NCI-H2029 (cell line): ENCODE results near the gene ST3GAL3.
A peak's percentile ranks its signal among the peaks of the same experiment; 100 is the strongest.

ENCODE experiments used
- DNase-seq: peaks from one replicate; lab custom pipeline; 2025; lab: John Stamatoyannopoulos, UW

The ST3GAL3 gene

DNA sequence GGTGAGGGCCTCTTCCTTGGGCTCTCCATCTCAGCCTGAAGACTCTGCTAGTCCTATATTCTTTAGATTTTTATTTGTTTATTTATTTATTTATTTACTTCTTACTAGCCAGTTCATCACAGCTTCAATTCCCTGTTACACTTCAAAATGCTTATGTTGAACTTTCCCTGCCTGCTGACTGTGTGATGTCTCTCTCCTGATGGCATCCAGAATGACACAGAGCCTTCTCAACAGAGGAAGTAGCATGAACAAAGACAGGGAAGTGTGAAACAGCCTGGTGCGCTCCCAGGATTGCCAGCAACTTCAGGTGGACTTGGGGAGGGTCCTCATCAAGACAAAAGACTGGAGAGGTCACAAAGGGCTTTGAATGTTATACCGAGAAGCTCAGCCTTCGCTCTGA, 235.1 kb downstream of the ST3GAL3 start:
- DNase-seq, result no peak

DNA sequence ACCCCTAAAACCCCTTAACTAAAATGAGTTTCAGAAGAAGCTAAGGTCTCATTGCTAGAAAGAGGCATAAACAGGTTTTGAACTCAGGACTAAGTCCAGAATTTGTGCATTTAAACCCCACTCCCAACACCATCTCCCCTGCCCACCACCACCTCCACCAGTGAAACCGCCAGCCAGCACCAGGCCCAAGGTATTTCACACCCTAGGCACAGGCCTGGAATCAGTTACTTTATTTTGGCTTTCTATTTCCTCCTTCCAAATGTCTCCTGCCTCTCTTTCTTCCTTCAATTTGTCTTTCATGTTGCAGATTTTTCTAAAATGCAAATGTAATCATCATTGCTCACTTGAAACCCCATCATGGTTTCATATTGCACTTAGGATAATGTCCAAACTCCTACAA, 237.5 kb downstream of the ST3GAL3 start:
- no peak for DNase-seq

DNA sequence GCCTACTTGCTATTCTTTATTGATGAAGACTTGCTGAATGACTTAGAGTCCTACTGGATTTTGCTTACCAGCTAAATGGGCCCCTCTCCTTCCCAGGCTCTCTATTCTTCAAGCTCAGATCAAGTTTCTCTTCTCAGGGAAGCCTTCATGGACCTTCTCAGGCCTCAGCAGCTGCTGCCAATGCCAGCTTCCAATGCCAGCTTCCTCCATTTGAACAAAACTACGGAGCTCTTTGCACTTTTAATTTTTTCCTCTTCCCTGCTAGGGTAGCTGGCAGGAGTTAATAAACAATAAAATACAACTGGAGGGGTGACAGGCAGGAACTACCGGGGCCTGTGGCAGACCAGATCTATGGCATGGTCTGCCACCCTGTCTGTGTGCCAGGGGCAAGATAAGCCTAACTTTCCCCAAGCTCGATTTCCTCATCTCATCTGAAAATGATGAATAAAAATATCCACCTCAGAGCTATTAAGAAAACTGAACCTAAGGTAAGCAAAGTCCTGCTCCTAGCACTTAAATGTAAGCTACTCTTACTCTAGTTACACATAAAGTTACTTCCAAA, 238.4 kb downstream of the ST3GAL3 start:
- DNase-seq, result no peak

DNA sequence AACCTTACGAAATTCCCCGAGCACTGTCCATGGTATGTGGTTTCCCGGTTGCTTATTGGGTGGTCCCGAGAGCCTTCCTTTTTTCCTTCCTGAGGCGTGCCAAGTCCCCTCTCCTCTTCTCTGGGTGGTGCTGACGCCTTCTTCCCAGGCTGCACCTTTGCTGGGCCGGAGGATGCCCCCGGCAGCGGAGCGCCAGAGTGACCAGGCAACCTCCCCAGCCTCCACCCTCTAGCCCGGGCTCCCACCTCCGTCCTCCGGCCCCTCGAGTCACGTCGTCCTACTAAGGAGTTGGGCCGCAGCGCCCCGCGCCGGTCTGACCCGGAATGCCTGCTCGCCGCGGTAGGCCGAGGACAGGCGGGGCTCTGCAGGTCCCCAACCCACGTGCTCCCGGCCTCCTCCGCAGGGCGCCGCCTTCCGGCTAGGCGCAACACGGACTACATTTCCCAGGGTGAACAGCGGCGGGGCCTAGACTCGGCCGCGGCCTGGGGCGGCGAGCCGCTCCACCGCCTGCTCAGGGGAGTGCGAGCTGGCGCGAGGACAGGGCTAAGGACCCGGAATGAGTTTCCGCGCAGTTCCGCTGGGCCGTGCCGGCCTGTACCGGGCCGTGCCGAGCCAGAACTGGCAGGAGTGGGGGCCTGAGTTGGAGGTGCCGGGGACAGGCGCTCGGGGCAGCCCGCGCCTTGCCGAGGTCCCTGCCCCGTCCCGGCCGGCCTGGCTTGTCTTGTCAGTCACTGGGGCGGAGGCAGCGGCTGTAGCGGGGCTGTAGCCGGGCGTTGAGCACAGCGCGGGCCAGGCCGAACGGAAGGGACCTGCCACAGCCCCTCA, 239.1 kb downstream of the ST3GAL3 start, which contains the start of gene IPO13:
TSS of gene IPO13 (plus strand) at position 715 of the 825 bp plus-strand sequence. CDS start 651 bp downstream, outside the sequence.
- DNase-seq, result peak; percentile 99

DNA sequence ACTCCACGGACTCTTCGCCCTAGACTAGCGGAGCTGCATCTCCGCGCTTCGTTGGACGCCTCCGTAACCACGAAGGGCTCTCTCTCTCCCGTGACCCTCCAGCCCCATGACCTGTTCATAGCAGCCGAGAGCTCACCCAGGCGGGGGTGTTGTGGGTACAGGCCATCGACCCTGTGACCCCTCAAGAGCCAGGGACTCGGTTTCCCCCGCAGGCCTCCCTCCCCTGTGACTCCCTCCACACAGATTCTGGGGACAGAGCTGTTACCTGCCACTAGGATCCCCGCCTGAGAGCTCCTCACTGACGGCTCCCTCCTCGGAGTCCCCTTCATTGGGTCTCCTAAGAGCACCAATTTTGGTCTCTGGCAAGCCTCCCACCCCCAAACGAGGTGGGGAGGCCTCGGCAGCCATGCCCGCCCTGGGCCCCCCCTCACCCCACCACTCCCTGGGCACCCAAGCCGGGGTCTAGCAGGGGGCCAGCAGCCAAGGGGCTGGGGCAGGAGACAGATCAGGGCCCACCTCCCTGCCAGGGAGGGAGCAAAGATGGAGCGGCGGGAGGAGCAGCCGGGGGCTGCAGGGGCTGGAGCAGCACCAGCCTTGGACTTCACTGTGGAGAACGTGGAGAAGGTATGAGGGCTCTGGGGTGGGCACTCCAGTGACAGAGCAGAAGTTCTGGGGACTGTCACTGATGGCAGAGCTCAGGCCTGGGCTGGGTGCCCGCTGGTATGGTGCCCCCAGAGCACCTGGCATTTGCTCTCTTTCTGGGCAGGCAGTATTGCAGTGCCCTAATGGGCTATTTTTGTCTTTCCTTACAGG, 239.9 kb downstream of the ST3GAL3 start:
- DNase-seq, result no peak

DNA sequence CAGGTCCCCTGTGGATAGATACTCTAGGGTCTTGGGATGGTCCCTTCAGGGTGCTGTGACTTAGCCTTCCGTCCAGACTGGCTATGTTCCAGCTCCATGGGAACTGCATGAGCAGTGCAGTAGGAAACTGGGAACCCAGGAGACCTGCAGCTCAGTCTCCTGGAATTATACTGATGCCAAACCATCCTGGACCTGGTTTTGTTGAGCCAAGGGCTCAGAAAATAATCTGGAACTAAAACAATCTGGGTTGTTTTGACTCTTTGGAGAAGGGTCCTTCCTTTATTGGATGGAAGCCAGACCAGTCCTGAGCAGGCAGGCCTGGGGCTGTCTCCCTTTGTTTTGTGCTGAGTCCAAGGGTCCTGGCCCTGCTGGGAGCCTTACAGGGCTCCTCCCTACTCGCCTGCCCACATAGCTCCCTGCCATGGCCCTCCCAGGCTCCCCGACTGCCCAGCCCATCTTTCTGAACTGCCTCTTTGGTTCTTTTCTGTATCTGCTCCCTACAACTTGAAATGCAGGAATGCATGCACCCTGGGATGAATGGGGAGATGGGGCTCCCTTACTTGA, 240.6 kb downstream of the ST3GAL3 start:
- peak; percentile 15 for DNase-seq

DNA sequence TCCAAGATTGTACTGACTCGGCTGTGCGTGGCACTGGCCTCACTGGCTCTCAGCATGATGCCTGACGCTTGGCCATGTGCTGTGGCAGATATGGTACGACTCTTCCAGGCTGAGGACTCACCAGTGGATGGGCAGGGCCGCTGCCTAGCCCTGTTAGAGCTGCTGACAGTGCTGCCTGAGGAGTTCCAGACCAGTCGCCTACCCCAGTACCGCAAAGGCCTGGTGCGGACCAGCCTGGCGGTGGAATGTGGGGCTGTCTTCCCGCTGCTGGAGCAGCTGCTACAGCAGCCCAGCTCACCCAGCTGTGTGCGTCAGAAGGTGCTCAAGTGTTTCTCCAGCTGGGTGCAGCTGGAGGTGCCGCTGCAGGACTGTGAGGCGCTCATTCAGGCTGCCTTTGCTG, 242.3 kb downstream of the ST3GAL3 start:
- DNase-seq, result no peak

DNA sequence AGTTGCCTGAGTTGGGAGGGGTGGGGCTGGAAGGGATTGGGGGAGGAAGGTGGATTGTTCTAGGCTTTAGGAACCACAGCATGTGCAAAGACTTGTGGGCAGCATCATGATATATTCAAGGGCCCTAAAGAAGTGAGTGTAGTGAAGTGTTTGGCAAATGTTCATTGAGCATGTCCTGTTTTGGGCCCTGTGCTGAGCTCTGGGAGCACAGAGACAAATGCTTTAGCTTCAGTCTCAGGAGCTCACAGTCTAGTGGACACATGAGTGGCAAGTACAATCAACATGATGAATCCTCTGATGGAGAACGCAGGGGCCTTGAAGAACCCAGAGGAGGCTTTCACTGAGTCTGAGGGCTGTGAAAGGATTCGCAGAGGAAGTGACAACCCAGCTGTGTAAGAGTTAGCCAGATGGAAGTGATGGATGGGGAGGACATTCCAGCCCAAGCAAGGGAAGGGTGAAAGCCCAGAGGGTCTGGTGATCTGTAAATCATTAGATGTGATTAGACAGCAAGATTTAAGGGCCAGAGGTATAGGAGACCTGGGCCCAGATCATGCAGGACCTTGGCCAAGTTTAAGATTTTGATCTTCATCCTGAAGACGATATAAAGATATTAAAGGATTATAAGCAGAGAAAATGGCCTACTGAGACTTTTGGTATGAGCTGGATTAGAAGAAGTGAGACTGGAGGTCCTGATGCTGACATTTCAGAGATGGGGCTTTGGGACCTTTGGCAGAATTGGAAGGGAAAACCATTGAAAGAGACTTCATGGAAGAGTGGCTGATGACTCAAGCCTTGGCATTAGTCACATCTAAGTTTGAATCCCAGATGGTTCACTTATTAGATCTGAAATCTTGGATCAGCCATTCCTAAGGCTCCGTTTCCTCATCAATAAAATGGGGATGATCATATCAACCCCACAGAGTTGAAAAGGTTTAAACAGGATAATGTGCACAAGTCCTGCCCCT, 244.0 kb downstream of the ST3GAL3 start:
- DNase-seq, result no peak

DNA sequence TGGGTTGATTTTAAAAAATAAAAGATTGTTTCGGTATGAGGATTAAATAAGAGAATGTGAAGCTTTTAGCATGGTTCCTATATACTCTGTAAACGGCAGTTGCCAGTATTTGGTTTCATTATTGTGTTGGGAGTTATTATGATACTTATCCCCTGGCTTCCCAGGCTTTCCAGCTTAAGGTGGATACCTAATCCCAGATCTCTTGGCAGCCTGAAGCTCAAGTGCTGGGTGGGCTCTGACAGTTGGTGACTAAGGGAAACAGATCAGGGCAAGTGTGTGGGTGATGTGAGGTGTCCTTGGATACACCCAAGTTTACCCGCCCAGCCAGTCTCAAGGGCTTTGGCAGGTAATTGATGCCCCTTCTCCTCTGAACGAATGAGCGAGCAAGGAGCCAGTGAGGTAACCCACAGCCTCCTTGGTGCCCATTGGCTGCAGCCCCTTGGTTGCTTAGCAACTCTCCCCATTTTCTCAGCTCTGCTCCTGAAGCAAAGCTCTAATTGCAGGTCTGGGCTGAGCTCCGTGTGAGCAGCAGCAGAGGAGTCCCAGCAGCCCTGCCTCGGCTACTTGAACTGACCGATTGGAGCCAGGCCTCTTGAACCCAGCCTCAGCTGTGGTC, 245.5 kb downstream of the ST3GAL3 start:
- peak; percentile 83 for DNase-seq

DNA sequence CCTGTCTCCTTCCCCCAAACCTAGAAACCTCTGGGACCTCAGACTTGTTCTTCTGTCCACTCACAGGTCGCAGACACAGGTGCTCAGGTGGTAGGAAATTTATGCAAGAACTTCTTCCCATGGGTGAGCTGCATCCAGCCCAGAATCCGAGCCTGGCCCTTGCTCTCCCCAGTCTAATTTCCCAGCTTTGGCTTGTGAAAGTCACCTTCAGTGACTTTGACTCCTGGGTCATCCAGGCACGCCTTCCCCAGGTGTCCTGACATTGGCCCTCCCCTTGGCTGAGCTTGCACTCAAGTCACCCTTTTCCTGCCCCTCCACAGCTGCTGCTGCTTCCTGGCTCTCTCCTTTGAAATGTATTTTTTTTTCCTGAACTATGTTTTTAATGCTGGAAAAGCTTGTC, 246.0 kb downstream of the ST3GAL3 start:
- peak; percentile 22 for DNase-seq

DNA sequence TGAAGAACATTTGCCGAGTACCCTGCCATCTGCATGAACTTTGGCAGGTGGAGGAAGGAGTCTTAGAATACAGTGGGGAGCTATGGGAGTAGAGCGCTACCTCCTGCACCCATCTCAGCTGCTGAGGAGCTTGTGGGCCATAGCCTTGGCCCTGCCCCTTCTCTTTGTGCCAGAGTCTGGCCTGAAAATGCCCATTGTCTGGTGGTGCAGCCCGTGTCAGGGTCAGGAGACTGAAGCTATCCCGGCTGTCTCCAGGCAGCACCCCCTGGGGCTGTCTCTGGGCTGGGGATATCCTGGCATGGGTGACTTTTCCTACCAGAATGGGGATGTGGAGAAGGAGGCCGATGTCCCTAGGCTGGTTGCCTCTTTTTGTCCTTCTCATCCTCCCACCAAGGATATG, 246.7 kb downstream of the ST3GAL3 start:
- no peak for DNase-seq

DNA sequence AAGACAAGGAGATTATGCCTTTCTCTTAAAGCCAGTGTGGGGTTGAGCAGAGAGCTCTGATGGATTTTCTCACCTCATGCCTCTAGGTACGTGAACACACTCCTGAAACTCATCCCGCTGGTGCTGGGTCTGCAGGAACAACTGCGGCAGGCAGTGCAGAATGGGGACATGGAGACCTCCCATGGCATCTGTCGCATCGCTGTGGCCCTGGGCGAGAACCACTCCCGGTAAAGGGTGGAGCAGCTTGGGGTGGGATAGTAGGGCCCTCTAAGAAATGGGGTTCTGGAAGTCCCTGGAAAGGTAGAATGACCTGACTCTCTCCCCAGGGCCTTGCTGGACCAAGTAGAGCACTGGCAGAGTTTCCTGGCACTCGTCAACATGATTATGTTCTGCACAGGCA, 248.9 kb downstream of the ST3GAL3 start:
- DNase-seq, result no peak

DNA sequence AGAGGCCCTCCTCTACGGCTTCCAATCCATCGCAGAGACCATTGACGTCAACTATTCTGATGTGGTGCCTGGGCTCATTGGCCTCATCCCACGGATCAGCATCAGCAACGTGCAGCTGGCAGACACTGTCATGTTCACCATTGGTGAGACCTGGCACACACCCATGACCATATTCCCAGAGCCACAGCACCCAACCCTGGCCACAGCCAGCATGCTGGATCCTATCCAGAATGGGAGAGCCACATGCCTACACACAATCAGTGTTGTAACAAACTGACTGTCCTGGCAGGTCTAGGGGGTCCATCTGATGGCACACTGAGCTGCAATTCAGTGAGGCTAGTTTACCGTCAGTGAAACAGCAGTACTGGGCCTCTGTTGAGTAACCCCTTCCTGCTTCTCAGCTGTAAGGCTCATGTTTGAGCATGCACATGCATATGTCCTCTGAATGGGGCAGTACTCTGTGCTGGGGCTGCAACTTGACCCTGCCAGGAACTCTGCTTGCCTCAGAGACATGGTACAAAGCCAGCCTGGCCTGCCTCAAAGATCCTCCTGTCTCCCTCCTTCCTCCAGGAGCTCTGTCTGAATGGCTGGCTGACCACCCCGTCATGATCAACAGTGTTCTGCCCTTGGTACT, 250.2 kb downstream of the ST3GAL3 start:
- no peak for DNase-seq

DNA sequence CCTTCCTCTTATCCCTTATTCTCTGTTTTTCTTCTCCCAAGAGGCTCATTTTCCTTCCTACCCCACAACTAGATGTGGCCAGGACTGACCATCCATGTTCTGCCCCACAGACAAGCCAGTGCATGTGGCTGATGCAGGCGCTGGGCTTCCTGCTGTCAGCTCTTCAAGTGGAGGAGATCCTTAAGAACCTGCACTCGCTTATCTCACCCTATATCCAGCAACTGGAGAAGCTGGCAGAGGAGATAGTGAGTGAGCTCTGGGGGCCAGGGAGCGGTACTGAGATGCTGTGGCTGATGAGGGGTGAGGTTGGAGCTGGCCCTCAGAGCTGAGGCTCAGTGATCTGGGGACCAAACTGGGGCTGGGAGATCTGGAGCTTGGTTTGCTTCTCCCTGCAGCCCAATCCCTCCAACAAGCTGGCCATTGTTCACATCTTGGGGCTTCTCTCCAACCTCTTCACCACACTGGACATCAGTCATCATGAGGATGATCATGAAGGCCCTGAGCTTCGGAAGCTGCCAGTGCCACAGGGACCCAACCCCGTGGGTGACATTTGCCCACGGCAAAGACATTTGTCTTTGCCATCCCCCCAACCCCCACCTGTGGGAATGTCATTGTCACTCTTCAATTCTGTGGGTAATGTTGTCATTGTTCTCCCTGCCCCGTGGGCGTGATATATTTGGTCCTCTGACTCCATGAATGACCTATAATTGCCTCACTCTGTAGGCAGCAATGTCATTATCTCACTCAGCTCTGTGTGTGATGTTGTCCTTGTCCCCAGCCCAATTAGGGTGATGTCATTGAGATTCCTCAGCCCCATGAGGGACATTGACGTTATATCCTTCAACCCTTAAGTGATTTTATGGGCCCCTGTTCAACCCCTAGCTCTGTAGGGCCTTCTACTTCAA, 251.3 kb downstream of the ST3GAL3 start:
- DNase-seq, result no peak

DNA sequence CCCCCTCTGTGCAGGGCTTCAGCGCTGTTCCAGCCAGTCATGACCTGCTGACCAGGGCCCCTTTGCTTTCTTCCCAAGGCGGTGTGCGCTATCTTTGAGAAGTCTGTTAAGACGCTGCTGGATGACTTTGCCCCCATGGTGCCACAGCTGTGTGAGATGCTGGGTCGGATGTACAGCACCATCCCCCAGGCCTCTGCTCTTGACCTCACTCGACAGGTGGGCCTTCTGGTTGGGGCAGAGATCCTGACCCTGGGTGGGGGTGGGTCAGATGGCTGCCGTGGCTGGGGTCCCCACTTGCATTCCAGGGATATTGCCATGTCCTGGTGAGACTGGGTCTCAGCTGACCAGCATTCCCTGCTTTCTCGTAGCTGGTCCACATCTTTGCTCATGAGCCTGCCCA, 253.5 kb downstream of the ST3GAL3 start:
- DNase-seq, result no peak

DNA sequence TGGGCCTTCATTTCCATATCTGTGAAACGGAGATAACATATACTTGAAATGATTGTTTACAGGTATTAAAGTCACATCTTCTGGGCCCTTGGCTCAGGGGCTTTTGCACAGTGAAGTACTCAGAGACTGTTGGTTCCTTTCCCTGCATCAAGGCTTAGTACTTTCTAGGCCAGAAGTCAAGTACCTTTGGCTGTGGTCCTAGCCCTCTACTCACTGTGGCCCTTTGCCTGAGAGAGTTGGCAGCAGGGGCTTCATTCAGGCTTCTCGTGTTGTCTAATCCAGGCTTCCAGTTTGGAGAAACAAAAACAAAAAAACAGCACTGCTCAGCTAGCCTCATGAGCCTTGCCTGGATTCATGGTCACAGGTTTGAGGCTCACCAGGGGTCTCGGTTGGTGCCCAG, 254.4 kb downstream of the ST3GAL3 start:
- DNase-seq, result no peak

DNA sequence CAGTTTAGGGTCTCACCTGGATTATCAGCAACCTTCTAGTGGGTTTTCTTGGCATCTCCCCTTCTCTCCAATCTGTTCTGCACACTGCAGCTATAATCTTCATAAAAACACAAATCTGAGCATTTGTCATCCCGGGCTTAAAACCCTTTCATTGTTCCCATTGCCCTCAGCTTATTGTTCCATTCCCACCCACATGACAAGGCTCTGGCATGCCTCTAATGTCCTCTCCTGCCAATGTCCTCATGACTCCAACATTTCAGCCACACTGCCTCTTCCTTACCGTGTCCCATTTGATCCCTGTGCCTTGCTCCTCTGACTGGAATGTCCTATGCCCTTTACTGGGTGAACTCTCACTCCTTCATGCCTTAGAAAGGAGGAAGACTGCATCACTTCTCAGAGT, 255.0 kb downstream of the ST3GAL3 start:
- DNase-seq, result no peak

DNA sequence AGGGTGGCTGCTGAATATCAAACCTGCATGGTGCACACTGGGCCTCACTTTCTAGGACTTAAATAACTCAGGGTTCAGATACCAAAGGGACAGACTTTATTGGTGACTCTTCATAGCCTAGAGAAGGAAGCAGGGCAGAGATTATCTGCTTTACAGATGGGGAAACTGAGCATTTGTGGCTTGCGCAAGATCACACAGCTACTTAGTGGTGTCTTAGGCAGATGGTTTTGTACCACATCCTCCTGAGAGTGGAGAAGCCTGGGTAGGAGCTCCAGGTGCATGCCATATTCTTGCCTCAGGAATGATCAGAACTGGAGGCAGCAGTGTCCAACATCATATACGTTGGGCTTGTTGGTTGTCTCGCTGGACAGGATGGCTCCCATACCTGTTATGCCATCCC, 255.7 kb downstream of the ST3GAL3 start:
- DNase-seq, result no peak

DNA sequence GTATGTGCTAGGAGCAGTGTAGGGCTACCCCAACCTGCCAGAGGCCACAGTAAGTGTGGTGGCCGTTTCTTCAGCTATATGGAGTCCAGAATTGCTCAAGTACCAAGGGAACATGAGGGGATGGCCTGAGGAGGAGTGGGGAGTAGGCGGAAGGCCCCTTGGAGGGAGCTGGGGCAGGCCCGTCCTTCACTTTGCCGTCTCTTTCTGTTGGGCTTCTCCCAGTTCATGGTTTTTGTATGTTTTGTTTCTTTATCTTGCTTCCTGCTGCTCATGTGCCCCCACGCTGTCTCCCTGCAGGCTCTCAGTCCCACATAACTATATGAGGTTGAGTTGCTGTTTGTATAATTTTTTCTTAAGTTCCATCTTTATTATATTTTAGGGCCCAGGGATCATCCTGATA, 256.6 kb downstream of the ST3GAL3 start:
- DNase-seq, result no peak
